ENCODE measurements around the gene ZNF71. TPM values are rescaled to one million over a fixed set of nuclear protein-coding genes. Genes with fewer than 3 reads are reported as not detected.

The ZNF71 gene
- total RNA-seq, 1 donor from 2014 or later = 7.8 TPM

DNA sequence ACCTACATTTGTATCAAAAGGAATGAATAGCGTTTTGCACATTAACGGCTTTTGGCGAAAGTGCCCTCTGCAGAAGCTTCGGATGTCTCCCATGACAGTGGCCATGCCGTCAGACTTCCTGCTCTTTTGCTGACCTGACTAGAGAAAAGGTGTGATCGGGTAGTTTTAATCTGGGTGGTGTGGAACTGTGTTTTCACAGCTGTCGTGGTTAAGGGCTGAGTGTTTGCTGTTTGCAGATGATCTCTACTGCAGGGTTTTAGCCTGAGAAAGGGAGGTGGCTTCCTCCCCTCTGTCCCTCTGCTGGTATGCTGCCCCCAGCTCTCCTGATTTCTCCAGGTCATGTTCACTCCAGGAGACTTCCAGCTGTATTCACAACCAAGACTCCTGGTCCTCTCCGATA is 22.4 kb downstream of the ZNF71 start:
- ATAC-seq = no peak
- intact Hi-C loops (cut with DNase I) = no loop called here
- no peak for DNase-seq (ENCODE audit: low spot score)

DNA sequence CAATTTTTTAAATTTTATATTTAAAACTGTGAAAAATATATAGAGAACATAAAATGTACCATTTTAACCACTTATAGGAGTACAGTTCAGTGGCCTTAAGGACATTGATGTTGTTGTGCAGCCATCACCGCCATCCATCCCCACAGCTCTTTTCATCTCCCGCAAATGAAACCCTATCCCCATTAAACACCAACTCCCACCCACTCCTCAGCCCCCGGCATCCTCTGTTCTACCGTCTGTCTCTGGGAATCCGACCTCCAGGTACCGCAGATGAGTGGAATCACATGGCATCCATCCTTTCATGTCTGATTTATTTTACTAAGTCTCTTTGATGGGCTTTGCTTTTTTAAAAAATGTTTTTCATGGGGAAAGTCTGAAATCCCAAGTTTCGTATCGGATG is 24.0 kb downstream of the ZNF71 start:
- ATAC-seq (no peak), DNase-seq (ENCODE audit: low spot score) (no peak)
- intact Hi-C loops (cut with DNase I) = no loop called here

- ATAC-seq (no peak), DNase-seq (ENCODE audit: low spot score) (no peak)
- intact Hi-C loops (cut with DNase I) = no loop called here
Measured at GRCh38 chr19:56622374-56622773, 27.3 kb downstream of the ZNF71 start.

DNA sequence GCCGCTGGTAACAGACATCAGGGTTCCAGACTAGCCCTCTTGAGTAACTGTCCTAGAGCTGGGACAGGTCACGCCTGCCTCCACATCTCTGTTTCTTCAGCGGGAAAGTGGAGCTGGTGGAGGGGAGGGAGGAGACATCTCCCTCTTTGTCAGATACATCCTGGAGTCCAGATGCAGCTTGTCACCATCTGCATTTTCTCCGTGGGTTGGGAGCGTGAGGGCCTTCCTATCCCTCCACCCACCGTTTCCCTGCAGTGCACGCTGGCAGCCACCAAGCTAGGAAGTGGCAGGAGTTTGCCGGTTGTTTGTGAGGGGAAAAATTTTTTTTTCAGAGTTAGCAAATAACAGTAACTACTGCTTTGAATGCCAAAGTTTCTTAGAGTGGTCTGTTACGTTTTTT is 27.9 kb downstream of the ZNF71 start:
- no peak for ATAC-seq
- intact Hi-C loops (cut with DNase I) = no loop called here
- no peak for DNase-seq (ENCODE audit: low spot score)

DNA sequence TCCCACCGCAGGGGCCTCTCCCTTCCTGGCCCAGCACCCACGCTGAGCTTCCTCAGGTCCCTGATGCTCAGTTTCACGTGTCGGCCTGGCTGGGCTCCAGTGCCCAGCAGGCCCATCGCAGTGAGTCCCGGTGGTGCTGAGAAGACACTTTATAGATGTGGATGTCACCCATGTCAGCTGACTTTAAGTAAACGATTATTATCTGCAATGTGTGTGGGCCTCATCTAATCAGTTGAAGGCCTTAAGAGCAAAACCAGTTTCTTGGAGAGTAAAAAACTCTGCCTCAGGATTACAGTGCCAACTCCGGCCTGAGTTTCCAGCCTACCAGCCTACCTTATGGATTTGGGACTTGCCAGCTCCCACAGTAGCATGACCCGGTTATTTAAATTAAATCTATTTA is 30.6 kb downstream of the ZNF71 start:
- ATAC-seq (no peak), DNase-seq (ENCODE audit: low spot score) (no peak)
- intact Hi-C loops (cut with DNase I) = no loop called here

DNA sequence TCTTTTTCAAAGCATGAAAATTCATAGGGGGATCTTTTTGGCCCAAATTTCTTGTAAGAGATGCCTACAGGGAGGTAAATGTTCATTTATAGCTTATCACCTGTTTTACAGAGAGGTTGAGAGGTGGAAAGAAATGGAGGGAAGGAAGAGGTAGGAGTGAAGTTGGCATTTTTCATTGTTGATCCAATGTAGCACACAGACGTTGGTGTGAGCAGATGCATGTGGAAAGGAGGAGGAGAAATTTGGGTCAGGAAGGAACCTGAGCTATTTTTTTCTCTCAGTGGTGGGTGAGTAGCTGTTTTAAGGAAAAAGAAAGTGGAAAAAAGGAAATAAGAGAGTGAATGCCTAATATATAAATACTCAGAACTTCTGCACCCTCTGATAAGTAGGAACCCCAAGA is 37.9 kb downstream of the ZNF71 start:
- DNase-seq (ENCODE audit: low spot score) (no peak), ATAC-seq (no peak)
- intact Hi-C loops (cut with DNase I) = no loop called here

GRCh38 chr19:56637976-56638555 is 43.0 kb downstream of the ZNF71 start:
- intact Hi-C loops (cut with DNase I) = no loop called here
- DNase-seq (ENCODE audit: low spot score) (peak; percentile 74), ATAC-seq (peak; percentile 63)

- ATAC-seq (no peak), DNase-seq (ENCODE audit: low spot score) (no peak)
- intact Hi-C loops (cut with DNase I) = no loop called here
Measured at GRCh38 chr19:56639217-56639616, 44.1 kb downstream of the ZNF71 start.

GRCh38 chr19:56642711-56643459 is 47.8 kb downstream of the ZNF71 start, which contains the start of gene SMIM17:
SMIM17 (plus strand) TSS chr19:56643159; CDS start chr19:56645668, 2,509 bp downstream.
- intact Hi-C loops (cut with DNase I) = no loop called here
- ATAC-seq (no peak), DNase-seq (ENCODE audit: low spot score) (no peak)

- ATAC-seq (no peak), DNase-seq (ENCODE audit: low spot score) (no peak)
- intact Hi-C loops (cut with DNase I) = no loop called here
Measured at GRCh38 chr19:56643460-56643955, 48.4 kb downstream of the ZNF71 start.

DNA sequence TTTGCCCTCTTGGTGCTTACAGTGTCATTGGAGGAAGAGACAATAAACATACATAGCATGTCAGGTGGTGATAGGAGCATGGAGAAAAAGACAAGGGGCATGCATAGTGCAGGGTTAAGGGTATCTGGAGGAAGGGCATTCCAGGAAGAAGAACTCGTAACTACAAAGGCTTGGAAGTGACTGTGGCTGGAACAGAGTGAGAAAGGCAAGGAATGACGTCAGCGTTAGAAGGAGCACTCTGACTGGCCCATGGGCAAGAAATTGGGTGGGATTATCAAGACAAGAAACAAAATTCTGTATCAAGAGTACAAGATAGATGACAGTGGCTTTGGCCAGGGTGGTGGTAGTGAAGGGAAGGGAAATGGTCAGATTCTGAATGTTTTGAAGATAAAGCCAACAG is 59.0 kb downstream of the ZNF71 start:
- ATAC-seq (no peak), DNase-seq (ENCODE audit: low spot score) (no peak)
- intact Hi-C loops (cut with DNase I) = no loop called here

GRCh38 chr19:56660381-56661107 is 65.4 kb downstream of the ZNF71 start:
- intact Hi-C loops (cut with DNase I) = no loop called here
- ATAC-seq = no peak
- DNase-seq (ENCODE audit: low spot score) = no peak

GRCh38 chr19:56661248-56661647 is 66.1 kb downstream of the ZNF71 start:
- intact Hi-C loops (cut with DNase I) = no loop called here

GRCh38 chr19:56663931-56664500 is 68.9 kb downstream of the ZNF71 start:
- intact Hi-C loops (cut with DNase I) = no loop called here
- DNase-seq (ENCODE audit: low spot score) (no peak), ATAC-seq (no peak)

More at GRCh38 chr19:56661248-56661647, 66.1 kb downstream of the ZNF71 start:
- DNase-seq (ENCODE audit: low spot score) (no peak), ATAC-seq (no peak)

DNA sequence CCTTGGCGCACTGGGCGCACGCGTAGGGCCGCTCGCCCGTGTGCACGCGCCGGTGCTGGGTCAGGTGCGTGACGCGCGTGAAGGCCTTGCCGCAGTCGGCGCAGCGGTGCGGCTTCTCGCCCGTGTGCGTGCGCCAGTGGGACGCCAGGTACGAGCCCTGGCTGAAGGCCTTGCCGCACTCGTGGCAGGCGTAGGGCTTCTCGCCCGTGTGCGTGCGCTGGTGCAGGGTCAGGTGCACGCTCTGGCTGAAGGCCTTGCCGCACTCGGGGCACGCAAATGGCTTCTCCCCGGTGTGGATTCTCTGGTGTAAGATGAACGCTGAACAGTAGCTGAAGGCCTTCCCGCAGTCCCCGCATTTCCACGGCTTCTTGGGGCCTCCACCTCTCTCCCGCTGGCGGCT is 69.4 kb downstream of the ZNF71 start:
- intact Hi-C loops (cut with DNase I) = no loop called here
- ATAC-seq = no peak
- DNase-seq (ENCODE audit: low spot score) = no peak

DNA sequence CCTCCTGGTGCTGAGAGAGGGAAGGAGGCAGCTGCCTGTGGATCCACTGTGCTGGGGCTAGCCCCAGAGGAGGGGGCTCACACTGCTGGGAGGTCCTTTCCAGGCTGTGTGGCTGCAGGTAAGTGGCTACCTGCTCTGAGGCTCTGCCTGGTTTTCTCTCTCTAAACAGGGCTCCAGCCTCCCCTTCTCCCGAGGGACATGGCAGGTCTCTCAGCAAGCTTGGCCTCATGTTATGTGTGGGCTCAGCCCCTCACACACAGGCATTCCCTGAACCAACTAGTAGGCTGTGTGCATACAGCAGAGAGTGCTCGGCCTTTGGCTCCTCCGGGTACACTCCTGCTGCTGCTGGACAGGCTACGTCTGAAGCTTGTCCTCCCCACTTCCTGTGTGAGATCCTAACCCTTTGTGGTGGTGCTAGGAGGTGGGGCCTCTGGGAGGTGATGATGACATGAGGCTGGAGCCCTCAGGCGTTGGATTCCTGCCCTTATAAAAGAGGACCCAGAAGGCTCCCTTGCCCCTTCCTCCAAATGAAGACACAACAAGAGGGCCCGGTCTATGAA is 72.3 kb downstream of the ZNF71 start:
- DNase-seq (ENCODE audit: low spot score) (no peak), ATAC-seq (no peak)
- intact Hi-C loops (cut with DNase I) = no loop called here

GRCh38 chr19:56668676-56669075 is 73.6 kb downstream of the ZNF71 start:
- DNase-seq (ENCODE audit: low spot score) (no peak), ATAC-seq (no peak)
- intact Hi-C loops (cut with DNase I) = no loop called here

DNA sequence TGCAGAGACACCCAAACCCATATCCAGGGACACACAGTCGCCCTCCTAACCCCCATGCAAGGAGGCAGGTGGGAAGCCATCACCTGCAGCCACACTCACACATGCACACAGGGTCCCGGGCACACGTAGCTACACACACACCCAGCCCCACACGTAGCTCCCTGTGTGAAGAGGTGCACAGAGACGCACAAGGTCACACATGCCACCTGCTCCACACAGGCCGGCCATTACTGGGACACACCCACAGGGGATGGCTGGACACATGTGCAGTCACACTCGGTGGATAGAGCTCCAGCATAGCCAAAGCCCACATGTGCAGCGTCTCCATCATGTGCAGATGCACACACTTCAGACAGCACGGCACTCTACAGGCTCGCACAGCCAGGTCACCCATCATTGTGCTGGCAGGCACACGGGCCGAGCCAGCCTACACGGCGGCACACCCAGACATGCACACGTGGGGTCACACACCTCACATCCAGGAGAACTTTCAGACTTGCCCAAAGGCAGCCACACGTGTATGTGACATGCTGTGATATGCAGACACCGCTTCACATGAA is 75.4 kb downstream of the ZNF71 start:
- intact Hi-C loops (cut with DNase I) = no loop called here
- ATAC-seq (no peak), DNase-seq (ENCODE audit: low spot score) (no peak)

DNA sequence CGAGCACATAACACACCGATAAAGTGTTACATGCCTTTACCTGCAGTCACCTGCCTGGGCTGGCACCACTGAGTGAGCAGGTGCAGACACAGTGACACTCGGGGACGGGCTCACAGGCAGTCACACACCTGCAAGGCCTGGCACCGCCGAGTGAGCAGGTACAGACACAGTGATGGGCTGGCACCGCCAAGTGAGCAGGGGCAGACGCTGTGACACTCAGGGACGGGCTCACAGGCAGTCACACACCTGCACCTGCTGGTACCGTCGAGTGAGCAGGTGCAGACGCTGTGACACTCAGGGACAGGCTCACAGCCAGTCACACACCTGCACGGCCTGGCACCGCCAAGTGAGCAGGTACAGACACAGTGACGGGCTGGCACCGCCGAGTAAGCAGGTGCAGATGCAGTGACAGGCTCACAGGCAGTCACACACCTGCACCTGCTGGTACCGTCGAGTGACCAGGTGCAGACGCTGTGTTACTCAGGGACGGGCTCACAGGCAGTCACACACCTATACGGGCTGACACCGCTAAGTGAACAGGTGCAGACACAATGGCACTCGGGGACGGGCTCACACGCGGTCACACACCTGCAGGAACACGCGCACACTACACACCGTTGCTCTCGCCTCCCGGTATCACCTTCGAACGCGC is 76.0 kb downstream of the ZNF71 start:
- ATAC-seq = no peak
- intact Hi-C loops (cut with DNase I) = no loop called here
- no peak for DNase-seq (ENCODE audit: low spot score)

All from sciatic nerve (tissue), 2 donors.